Mucosa of stomach (tissue), 1 donor: ENCODE data around the gene NHLRC2.

Experiments used
- H3K27me3 ChIP-seq: one replicate; pipeline ENCODE4 v1.7.0; 2013; ENCODE audit warnings: mild to moderate bottlenecking, low read length; ENCODE audit not compliant: control insufficient read depth, insufficient read depth
- H3K36me3 ChIP-seq: one replicate; pipeline ENCODE4 v1.7.0; 2013; ENCODE audit warnings: low read length; ENCODE audit not compliant: control insufficient read depth, insufficient read depth
- H3K4me1 ChIP-seq: one replicate; pipeline ENCODE4 v1.7.0; 2013; ENCODE audit warnings: mild to moderate bottlenecking, low read length; ENCODE audit not compliant: control insufficient read depth, insufficient read depth
- H3K4me3 ChIP-seq: one replicate; pipeline ENCODE4 v1.7.0; 2013; ENCODE audit warnings: low read length
- H3K9ac ChIP-seq: one replicate; pipeline ENCODE4 v1.7.0; 2013; ENCODE audit warnings: mild to moderate bottlenecking, low read length, moderate library complexity
- H3K9me3 ChIP-seq: one replicate; pipeline ENCODE4 v1.7.0; 2013; ENCODE audit warnings: mild to moderate bottlenecking, low read length, moderate library complexity; ENCODE audit not compliant: control insufficient read depth
- donor health status: Pancreatic carcinoma.

The NHLRC2 gene

DNA sequence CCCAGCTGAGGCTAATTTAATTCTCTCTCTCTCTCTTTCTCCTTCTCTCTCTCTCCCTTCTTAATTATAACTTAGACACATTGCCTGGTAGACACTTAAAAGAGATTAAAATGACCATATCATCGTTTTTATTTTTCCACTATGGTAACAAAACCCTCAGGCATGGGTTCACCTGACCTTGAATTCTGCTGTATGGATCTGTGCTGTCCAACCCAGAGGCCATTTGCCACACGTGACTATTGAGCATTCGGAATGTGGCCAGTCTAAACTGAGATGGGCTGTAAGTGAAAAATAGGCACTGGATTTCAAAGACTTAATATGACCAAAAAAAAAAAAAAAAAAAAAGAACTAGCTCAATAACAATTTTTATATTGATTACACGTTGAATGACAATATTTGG, 93.6 kb downstream of the NHLRC2 start:
- Histone ChIP-seq H3K9me3 (no peaks in the 10 kb centered on the region), H3K36me3 (no peaks in the 10 kb centered on the region), H3K4me1 (peaks cover 36% of the 10 kb centered on the region), H3K9ac (no peak overlapping the region), H3K4me3 (no peak overlapping the region), H3K27me3 (no peaks in the 10 kb centered on the region)

DNA sequence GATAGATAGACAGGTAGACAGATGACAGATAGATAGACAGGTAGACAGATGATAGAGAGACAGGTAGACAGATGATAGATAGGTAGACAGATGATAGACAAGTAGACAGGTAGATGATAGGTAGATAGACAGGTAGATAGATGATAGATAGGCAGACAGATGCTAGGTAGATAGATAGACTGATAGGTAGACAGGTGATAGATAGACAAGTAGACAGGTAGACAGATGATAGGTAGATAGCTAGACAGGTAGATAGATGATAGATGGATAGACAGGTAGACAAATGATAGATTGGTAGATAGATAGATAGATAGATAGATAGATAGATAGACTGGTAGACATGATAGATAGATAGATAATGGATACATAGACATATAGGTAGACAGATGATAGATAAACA, 95.8 kb downstream of the NHLRC2 start:
- Histone ChIP-seq H3K9me3 (no peaks in the 10 kb centered on the region), H3K9ac (no peak overlapping the region), H3K4me3 (no peak overlapping the region), H3K27me3 (no peaks in the 10 kb centered on the region), H3K4me1 (peaks cover 28% of the 10 kb centered on the region), H3K36me3 (no peaks in the 10 kb centered on the region)

DNA sequence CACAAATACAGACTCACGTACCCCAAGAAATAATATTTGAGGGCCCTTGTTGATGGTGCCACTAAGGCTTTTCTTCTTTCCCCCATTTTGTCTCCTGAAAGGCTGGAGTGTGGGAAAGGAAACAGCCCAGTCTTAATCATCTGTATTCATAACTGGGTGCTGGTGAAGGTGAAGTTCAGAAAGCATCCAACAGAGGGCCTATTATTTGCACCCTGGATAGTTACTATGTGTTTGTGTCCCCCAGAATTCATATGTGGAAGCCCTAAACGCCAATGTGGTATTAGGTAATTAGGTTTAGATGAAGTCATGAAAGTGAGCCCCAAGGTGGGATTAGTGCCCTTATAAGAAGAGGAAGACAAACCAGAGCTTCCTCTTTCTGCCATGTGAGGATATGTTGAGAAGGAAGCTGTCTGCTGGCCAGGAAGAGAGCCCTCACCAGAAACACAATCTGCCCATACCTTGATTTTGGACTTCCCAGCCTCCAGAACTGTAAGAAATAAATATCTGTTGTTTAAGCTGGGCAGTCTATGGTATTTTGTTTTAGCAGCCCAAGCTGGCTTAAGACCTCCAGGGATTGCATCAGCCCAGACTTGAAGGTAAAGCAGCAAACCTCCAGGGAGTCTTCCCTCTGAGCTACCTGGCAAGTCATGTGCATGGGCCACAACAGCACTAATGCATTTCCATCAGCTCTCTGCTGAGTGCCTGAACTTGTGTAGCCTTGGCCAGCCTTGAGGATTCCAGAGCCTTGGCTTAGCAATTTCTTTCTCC, 99.2 kb downstream of the NHLRC2 start:
- Histone ChIP-seq H3K36me3 (no peaks in the 10 kb centered on the region), H3K4me3 (no peak overlapping the region), H3K27me3 (no peaks in the 10 kb centered on the region), H3K9me3 (no peaks in the 10 kb centered on the region), H3K9ac (no peak overlapping the region), H3K4me1 (peaks cover 28% of the 10 kb centered on the region)

DNA sequence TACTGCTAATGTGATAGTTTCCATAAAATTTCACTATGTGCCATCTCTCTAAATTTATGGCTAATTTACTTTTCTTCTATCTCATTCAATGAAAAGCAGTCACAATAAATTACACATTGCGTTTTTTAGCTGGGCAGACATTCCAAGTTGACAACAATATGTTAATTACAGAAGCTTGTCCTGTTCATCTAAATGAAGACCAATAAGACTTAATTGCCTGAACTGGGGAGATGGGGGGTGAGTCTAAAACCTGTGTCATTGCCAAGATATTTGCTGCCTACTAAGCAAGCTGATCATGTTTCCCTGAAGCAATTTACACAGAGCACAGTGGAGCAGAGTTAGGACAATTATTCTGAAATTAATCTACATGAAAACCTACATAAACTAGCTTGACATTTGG, 99.9 kb downstream of the NHLRC2 start:
- Histone ChIP-seq H3K9ac (no peak overlapping the region), H3K9me3 (no peaks in the 10 kb centered on the region), H3K4me1 (peaks cover 36% of the 10 kb centered on the region), H3K36me3 (no peaks in the 10 kb centered on the region), H3K4me3 (no peak overlapping the region), H3K27me3 (no peaks in the 10 kb centered on the region)

DNA sequence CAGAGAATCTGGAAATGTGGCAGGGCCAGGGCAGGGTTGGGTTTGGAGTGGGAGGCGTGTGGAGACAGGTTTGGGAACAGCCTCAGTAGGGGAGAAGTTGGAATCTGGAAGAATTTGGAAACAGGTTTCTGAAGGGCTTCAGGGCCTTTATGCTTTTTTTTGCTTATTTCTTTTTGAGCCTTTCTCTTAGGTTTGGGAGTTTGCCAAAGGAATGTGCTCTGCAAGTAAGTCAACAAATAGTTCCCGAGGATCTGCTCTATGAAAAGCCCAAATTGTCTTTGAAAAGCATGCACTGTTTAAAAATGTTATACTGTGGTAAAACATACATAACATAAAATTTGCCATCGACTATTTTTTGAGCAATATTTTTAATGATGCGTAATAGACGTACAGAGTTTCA, 102.6 kb downstream of the NHLRC2 start:
- Histone ChIP-seq H3K36me3 (no peaks in the 10 kb centered on the region), H3K9me3 (no peaks in the 10 kb centered on the region), H3K4me1 (peaks cover 57% of the 10 kb centered on the region), H3K9ac (no peak overlapping the region), H3K27me3 (no peaks in the 10 kb centered on the region), H3K4me3 (no peak overlapping the region)

DNA sequence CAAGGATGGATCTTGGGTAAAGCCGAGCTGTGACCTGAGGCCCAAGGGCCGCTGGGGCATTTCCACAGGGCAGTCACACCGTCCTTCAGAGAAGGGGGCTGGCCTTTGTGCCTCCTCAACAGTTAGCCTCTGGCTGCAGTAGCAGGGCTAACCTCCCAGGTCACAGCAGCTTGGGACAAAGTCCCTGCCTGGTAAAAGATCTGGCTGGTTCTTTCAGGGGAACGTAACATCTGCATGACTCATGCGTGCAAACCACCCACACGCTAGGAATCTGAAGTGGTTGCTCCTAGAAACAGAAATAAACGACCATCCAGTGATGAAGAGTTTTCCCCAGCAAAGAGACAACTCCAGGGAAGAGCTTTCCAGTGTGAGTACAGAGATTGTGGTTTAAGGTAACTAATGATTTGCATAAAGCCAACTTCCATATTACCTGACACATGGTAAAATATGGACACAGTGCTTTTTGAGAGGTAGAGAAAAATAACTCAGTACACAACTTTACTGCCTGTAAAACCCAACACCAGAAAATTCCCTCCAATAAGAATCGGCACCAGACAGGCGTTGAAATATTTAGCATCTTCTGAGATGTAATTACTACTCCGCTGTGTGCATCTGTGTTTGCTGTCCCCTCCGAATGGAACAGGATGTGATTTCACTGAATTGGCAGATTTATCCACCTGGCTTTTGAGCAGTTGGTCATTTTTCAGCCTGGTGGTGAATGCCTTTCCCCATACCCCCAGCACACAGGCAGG, 104.3 kb downstream of the NHLRC2 start:
- no peaks in the 10 kb centered on the region for H3K9me3 ChIP-seq
- no peaks in the 10 kb centered on the region for H3K36me3 ChIP-seq
- peak overlapping the region; percentile 10 for H3K4me3 ChIP-seq
- H3K27me3 ChIP-seq, result no peaks in the 10 kb centered on the region
- H3K9ac ChIP-seq, result peak overlapping the region; percentile 80
- H3K4me1 ChIP-seq, result peaks cover 52% of the 10 kb centered on the region

DNA sequence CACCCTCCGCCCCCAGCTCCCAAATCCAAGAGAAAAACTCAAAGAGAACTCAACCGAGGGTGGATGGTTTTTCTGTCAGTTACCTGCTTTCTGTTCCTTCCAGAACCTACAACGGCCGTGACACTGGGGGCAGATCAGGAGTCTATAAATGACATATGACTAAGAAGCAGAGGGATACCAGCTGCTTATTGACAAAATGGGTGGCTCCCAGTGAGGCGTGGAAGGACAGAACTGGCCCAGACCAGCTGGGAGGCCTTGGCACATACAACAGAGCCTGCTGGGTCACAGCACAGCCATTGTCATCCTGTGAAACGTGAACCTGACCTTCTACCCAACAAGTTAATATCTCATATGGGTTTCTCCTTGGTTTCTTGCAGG, 104.9 kb downstream of the NHLRC2 start:
- H3K9me3 ChIP-seq, result no peaks in the 10 kb centered on the region
- peak overlapping the region; percentile 80 for H3K9ac ChIP-seq
- H3K4me3 ChIP-seq, result peak overlapping the region; percentile 10
- peaks cover 52% of the 10 kb centered on the region for H3K4me1 ChIP-seq
- no peaks in the 10 kb centered on the region for H3K27me3 ChIP-seq
- H3K36me3 ChIP-seq, result no peaks in the 10 kb centered on the region

DNA sequence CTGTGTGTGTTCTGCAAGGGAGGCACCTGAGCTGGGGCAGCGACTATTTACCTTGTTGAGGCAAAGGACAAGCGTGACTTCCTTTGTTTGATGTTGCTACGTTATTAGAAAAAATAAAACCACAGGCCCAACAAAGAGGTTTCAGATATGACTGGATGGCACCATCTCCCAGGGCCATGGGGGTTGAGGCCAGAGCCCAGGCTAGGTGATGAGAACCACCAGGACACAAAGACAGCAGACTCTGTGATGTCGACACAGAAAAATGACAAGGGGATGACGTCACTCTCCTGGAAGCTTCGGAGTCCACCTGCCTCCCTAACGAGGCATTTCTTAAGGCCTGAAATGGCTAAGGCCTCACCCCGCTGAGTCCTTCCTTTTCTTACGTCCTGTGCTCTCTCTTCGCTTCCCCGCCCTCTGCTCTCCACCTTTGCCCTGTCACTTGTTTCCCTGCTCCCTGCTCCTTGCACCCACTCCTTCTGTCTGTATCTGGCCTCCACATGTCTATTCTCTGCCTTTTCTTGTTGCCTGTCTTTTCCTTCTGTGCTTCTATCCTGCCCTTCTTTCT, 106.2 kb downstream of the NHLRC2 start:
- H3K4me1 ChIP-seq, result peaks cover 52% of the 10 kb centered on the region
- H3K9ac ChIP-seq, result peak overlapping the region; percentile 80
- peak overlapping the region; percentile 14 for H3K4me3 ChIP-seq
- no peaks in the 10 kb centered on the region for H3K27me3 ChIP-seq
- H3K36me3 ChIP-seq, result no peaks in the 10 kb centered on the region
- H3K9me3 ChIP-seq, result no peaks in the 10 kb centered on the region

DNA sequence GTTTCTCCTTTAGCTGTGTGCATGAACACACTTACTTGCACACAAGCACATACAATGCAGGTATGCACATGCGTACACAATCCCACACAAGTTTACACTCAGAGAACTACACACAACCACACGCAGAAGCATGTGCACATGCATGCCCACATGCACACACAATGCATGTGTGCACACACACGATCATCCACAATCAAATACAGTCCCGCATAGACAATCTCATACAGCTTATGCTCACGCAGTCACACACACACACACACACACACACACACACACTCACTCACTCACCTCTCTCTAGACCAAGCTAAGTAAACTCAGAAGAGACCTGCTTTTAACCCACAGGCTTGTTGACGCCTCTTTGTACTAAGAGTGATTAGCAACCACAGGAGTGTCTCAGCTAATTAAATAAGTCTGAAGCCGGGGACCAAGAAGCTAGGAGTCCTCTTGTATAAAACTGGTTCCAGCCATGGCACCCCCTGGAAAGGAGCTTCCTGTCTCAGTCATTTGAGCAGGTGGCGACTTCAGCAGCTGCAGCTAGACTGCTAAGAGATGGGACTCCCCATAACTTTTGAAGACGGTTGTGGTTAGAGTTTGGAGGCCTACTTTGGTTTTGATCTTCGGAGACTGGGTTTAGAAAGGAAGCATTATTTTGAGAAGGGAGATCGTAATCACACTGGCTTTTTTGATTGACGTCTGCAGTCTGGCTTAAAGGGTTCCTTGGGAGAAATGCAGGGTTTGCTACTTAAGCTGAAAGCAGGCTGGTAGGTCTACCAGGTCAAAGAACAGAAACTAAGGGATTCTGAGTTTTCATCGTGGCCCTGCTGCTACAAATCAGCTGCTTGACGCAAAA, 106.9 kb downstream of the NHLRC2 start:
- Histone ChIP-seq H3K27me3 (no peaks in the 10 kb centered on the region), H3K36me3 (no peaks in the 10 kb centered on the region), H3K9ac (peak overlapping the region; percentile 80), H3K4me1 (peaks cover 52% of the 10 kb centered on the region), H3K4me3 (peak overlapping the region; percentile 14), H3K9me3 (no peaks in the 10 kb centered on the region)

DNA sequence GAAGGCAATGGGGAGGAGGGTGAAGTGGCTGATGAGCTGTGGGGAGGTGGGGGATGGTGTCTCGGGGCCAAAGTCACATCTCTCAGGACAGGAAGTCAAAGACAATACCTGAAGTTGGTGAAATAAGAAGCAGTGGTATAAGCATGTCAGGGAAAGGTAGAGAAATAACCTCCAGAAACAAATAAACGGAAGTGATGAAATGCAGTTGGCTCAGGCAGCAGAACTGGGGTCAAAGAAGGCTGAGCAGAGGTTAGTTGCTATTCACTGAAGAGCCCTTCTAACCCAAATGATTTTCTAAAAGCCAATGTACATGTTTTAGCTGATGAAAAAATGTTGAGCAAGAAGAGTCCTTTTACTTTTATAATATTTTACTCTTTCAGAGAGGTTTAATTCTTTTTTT, 110.6 kb downstream of the NHLRC2 start:
- no peak overlapping the region for H3K4me3 ChIP-seq
- H3K9ac ChIP-seq, result no peak overlapping the region
- no peaks in the 10 kb centered on the region for H3K9me3 ChIP-seq
- no peaks in the 10 kb centered on the region for H3K36me3 ChIP-seq
- peaks cover 17% of the 10 kb centered on the region for H3K4me1 ChIP-seq
- no peaks in the 10 kb centered on the region for H3K27me3 ChIP-seq

DNA sequence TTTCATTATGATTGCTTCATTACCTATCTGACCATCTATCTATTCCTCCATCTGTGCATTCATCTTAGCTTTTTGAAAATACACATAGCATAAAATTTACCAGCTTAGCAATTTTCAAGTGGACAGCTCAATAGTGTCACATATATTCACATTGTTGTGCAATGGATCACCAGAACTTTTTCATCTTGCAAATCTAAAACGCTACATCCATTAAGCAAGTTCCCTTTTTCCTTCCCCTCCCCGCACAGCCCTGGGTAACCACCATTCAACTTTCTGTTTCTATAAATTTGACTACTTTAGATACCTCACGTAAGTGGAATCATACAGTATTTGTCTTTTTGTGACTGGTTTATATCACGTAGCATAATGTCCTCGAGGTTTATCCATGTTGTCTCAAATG, 111.2 kb downstream of the NHLRC2 start:
- Histone ChIP-seq H3K4me3 (no peak overlapping the region), H3K4me1 (peaks cover 14% of the 10 kb centered on the region), H3K9ac (no peak overlapping the region), H3K36me3 (no peaks in the 10 kb centered on the region), H3K27me3 (no peaks in the 10 kb centered on the region), H3K9me3 (no peaks in the 10 kb centered on the region)
